GM10248 (cell line): ENCODE measurements around the gene EXO1.

Source experiments
- CTCF ChIA-PET: fragments of 300-600 bp; sonication (Branson Sonifier 250); formaldehyde crosslinking; extraction: SDS; loops from one replicate; lab custom pipeline; 2021; ENCODE audit warnings: antibody characterized with exemption; lab: Yijun Ruan, JAX
- POLR2A ChIA-PET: fragments of 350-650 bp; sonication (Branson Sonifier 250); formaldehyde crosslinking; extraction: SDS; loops from one replicate; lab custom pipeline; 2020; ENCODE audit warnings: antibody characterized with exemption; lab: Yijun Ruan, JAX
- DNase-seq: peaks from one replicate; pipeline ENCODE4 v3.0.0; 2012; ENCODE audit errors: extremely low spot score
- CTCF ChIP-seq: IDR thresholded peaks from 2 replicates; pipeline ENCODE4 v1.5.1; 2012; ENCODE audit warnings: mild to moderate bottlenecking, low read depth; ENCODE audit errors: extremely low read depth, missing control alignments, control extremely low read depth

Gene EXO1

GRCh38 chr1:241839369-241839979, 8.5 kb upstream of the EXO1 start:
- TF ChIP-seq CTCF, result no peak
- DNase-seq, result no peak
- CTCF ChIA-PET, result interaction anchor here (0.7 to 2.7 kb wide), 3 partner anchors 8 to 73 kb away, joined by 3 to 10 read pairs (median 3); partner anchors contain the start of gene EXO1
- POLR2A ChIA-PET, result no interaction called here

GRCh38 chr1:241840164-241840563, 7.8 kb upstream of the EXO1 start:
- no peak for DNase-seq
- POLR2A ChIA-PET, result no interaction called here
- CTCF ChIA-PET, result interaction anchor here (1.1 to 2.7 kb wide), 4 partner anchors 7 to 213 kb away, joined by 3 to 10 read pairs (median 6); partner anchors contain the start of gene EXO1
- no peak for TF ChIP-seq CTCF

DNA sequence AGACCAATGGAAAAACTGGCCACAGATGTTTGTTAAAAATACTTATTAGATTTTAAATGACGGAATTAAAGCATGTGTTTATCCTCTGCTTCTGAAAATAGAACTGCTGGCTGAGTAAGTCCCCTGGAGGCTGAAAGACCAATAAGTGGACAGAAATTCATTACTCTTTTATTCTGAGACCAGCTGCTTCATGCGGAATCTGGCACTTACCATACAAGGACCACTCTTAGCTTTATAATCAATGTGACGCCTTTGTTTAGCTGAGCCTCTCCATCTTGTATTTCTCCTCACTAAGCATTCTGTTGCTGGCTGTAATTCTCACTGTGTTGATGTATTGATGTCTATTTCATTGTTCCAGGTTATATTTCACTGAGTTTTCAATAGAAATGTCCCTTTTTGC, 6.3 kb upstream of the EXO1 start:
- no peak for DNase-seq
- POLR2A ChIA-PET, result no interaction called here
- TF ChIP-seq CTCF, result no peak
- CTCF ChIA-PET, result interaction anchor here (0.7 to 2.7 kb wide), 9 partner anchors 8 to 311 kb away, joined by 3 to 10 read pairs (median 3); no protein-coding TSS in a partner anchor

DNA sequence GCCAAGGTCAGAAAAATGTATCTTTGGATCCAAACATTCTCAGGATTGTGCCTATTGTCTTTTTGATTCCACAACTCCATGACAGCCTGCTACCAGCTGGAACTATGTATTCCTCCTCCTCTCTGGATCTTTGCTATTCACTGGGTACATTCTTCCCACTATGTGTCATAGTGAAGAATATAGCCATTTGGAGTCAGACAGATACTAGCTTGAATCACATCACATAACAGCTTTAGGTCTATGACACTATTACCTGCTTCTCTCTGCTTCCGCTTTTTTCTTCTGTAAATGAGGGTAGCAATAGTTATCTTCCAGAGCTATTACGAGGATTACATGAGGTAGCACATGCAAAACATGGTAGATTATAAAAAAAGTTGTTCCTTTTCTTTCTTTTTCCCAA, 5.4 kb upstream of the EXO1 start:
- no peak for TF ChIP-seq CTCF
- no peak for DNase-seq
- POLR2A ChIA-PET, result no interaction called here
- CTCF ChIA-PET, result interaction anchor here (1.0 to 3.1 kb wide), 6 partner anchors 9 to 232 kb away, joined by 3 to 13 read pairs (median 8); no protein-coding TSS in a partner anchor

DNA sequence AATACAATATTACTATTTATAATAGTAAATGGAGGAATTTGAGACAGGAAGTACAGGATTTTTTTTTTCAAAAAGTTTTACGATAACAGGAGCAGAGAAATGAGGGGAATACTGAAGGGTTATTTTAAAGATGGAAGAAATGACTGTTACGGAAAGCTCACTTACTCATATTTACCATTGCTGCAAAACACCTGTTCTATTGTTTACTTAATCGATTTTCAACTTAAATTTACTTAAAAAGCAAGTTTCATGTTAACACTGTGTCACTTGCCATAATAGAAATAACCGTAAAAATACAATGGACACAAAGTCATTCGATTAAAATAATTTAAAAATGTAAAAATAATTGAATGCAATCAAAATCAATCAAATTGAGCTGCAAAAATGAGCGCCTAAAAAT, 3.4 kb upstream of the EXO1 start:
- no peak for TF ChIP-seq CTCF
- no peak for DNase-seq
- POLR2A ChIA-PET, result no interaction called here

GRCh38 chr1:241846375-241846774, 1.6 kb upstream of the EXO1 start:
- POLR2A ChIA-PET, result no interaction called here
- CTCF ChIA-PET, result interaction anchor here (1.0 to 2.0 kb wide), 4 partner anchors 7 to 328 kb away, joined by 3 to 10 read pairs (median 4); partner anchors contain the start of gene KMO
- DNase-seq, result no peak
- TF ChIP-seq CTCF, result no peak

More for the DNA sequence above, 3.4 kb upstream of the EXO1 start:
- CTCF ChIA-PET, result interaction anchor here (1.6 to 3.1 kb wide), 2 partner anchors 9 to 312 kb away, joined by 3 to 13 read pairs; partner anchors contain the start of gene KMO
